Measurements from ENCODE around the gene DIPK1B.
"Not testable (repeated sequence)": the region's sequence is repeated elsewhere in the genome, so short reads cannot be mapped to it uniquely, and the experiment has no call there.

Gene DIPK1B

GRCh38 chr9:136754059-136754572, 41.7 kb downstream of the DIPK1B start:
- DNase-seq (ENCODE audit: low spot score), result no peak

- no peak for DNase-seq (ENCODE audit: low spot score)
These were observed 42.4 kb downstream of the DIPK1B start for GRCh38 chr9:136754626-136755301.

DNA sequence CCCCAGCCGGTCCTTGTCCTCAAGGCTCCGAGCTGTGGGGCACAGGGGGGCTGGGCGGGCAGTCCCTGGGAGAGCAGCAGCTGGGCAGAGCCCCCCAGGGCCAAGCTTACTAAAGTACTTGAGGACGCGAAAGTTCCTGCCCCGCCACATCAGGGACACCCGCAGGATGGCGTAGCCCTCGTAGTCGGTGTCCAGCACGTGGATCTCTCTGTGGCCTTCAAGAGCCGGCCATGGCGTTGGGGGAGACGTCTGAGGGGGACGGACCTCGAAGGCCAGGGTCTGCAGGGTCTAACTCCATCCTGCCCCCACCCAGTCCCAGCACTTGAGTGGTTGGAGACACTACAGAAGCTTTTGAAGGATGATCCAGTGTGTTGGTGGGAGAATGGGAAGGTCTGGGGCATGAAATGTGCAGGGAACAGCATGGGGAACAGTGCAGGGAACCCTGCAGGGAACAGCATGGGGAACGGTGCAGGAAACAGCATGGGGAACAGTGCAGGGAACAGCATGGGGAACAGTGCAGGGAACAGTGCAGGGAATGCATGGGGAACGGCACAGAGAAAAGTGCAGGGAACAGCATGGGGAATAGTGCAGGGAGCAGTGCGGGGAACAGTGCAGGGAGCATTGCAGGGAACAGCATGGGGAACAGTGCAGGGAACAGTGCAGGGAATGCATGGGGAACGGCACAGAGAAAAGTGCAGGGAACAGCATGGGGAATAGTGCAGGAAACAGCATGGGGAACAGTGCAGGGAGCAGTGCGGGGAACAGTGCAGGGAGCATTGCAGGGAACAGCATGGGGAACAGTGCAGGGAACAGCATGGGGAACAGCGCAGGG, 43.1 kb downstream of the DIPK1B start:
- DNase-seq (ENCODE audit: low spot score), result not testable (repeated sequence)

GRCh38 chr9:136756134-136756438, 43.7 kb downstream of the DIPK1B start:
- DNase-seq (ENCODE audit: low spot score), result no peak

- DNase-seq (ENCODE audit: low spot score), result no peak
These were observed 44.5 kb downstream of the DIPK1B start for GRCh38 chr9:136756836-136757235.

DNA sequence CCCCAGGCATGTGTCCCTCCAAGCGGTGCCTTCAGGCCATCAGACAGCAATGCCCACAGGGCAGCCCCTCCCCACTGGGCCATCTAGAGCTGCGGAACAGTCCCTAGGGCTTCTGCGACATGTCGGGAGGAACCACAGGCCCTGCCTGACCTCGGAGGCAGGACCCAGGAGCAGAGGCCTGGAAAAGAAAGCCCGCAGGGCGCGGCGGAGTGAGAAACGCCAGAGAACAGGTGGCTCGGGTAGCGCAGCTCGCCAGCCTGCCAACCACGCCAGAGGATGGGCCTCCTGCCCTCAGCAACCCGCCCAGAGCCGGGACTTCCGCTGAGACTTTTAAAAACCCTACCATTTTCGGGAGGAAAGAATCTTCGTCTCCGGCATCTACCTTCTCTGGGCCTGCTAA, 45.0 kb downstream of the DIPK1B start:
- DNase-seq (ENCODE audit: low spot score), result no peak

DNA sequence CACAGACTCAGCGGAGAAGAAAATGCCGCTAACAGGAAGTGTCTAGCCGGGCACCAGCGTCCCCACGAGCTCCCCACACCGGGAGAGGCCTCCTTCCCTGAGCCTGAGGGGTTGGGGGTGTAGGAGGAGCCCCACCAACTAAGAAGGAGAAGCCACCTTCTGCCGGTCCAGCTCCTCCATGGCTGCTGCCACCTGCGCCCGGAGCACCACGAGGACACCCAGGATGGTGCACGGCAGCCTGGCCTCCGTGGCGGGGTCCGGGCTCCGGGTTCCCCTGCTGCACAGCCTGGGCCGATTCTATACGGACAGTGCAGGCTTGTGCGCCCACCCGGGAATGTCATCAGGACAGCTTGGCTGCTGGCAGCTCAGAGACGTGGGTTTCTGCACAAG, 45.4 kb downstream of the DIPK1B start:
- no peak for DNase-seq (ENCODE audit: low spot score)

GRCh38 chr9:136759001-136759400, 46.6 kb downstream of the DIPK1B start:
- peak; percentile 8 for DNase-seq (ENCODE audit: low spot score)

DNA sequence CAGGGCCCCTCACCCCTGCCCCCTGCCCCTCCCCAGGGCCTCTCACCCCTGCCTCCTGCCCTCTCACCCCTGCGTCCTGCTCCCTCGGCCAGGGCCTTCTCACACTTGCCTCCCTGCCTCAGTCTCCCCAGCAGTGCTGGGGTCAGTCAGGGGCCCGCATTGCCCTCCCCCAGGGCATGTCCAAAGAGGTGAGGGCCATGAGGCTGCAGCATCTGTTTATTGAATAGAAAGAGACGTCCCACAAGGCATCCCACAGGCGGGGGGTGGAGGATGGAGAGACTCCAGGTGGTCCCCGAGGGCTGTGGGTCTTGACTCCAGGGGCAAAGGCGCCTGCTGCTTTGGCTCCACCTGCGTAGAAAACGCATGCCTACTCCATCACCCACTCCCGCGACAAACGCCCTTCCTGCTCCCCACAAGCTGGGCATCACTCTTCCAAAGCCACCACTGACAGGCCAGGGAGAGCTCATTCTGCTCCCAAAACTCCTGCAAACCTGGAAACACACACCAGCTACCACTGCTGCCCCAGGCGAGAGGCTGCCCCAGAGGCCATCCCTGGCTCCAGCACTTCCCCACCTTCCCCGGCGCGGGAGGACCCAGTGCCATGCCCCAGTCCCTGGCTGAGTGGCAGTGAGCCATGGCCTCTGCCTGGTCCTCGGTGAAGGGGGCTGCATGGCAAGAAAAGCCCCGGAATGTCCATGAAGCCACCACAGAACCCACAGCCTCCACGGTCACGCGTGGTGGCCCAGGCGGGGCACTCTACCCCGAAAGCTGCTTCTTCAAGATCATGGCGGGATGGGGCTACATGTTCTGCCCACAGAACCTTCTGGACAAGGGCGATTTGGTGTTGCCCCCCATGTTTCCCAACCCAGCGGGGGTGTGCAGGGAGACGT, 47.3 kb downstream of the DIPK1B start:
- DNase-seq (ENCODE audit: low spot score), result peak; percentile 12

DNA sequence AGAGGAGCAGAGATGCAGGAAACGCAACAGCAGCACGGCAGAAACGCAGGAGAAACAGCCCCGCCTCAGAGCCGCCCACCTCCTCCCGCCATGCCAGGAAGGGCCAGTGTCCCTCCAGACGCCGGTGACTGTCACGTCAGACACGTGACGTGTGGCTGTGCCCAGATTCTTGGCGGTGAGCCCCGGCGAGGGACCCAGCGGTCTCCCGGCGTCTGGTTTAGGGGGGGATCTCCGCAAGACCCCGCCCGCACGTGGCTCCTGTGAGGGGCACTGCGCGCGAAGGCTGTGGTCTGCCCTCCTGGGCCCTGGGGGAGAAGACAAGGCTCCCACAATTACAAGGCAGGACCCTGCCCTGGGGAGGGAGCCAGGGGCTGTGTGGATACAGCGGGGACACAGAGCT, 48.1 kb downstream of the DIPK1B start:
- no peak for DNase-seq (ENCODE audit: low spot score)

DNA sequence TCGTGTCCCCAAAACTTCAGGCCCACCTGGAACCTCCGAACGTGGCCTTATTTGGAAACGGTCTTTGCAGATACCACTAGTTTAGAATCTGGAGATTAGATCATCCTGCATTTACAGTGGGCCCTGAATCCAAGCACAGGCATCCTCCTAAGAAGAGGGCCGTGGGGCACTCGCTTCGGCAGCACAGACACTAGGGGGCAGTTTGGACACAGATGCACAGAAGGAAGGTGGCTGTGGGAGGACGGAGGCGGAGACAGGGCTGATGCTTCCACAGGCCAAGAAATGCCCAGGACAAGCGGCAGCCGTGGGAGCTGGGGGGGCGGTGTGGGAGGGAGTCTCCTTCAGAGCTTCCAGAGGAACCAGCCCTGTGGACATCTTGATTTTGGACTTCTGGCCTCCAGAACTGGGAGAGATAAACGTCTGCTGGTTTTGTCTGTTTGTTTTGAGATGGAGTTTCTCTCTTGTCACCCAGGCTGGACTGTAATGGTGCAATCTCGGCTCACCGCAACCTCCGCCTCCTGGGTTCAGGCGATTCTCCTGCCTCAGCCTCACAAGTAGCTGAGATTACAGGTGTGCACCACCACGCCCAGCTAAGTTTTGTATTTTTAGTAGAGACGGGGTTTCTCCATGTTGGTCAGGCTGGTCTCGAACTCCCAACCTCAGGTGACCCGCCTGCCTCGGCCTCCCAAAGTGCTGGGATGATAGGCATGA, 48.6 kb downstream of the DIPK1B start:
- DNase-seq (ENCODE audit: low spot score), result peak; percentile 79

- no peak for DNase-seq (ENCODE audit: low spot score)
These were observed 49.2 kb downstream of the DIPK1B start for GRCh38 chr9:136761545-136761981.

DNA sequence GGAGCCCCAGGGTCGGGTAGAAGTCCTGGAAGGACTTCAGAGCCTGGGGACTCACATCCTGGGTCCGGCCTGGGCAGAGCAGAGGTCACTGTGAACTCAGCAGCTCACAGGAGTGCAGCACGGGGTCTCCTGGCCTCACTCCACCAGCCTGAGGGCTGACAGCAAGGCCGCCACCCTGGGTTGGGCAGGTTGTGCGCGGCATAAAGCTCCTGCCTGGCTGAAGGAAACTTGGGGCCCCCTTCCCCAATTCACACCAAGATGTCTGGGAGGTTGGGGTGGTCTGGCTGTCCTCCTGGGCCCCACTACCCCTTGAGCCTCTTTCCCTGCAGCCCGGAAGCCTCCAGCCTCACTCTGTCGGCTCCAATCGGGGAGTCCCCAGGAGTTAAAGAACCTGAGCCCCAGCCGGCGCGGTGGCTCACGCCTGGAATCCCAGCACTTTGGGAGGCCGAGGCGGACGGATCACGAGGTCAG, 49.9 kb downstream of the DIPK1B start:
- DNase-seq (ENCODE audit: low spot score), result no peak

GRCh38 chr9:136762915-136763648, 50.7 kb downstream of the DIPK1B start:
- DNase-seq (ENCODE audit: low spot score), result peak; percentile 72

GRCh38 chr9:136763649-136764035, 51.3 kb downstream of the DIPK1B start:
- no peak for DNase-seq (ENCODE audit: low spot score)

DNA sequence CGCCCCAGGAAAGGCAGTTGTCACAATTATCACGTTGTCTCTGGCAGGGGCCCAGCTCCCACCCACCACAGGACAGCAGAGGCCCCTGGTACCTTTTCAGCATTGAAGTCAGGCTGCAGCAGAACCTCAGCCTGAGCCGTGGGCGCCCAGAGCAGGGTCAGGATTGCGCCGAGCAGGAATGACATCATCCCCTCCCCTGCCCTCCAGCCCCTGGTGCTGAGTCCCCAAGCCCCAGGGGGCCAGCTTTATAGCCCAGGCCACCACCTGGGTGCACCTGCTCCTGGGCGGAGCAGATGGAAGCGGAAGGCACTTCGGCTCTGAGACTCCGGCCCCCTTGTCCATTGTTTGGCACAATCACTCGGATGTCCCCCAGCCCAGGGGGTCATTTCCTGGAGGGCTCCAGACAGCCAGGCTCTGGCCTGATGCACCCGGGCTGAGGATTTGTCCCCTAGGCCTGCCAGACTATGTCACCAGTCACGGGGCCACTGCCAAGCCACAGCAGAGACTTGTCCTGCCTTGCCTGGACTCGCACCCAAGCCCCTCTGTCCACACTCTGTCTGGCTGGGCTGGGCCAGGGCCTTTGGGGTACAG, 52.0 kb downstream of the DIPK1B start, which contains the start of gene LCN15:
TSS of gene LCN15 (minus strand) at position 218 of the 591 bp plus-strand sequence. CDS start at position 188, 30 bp downstream.
- no peak for DNase-seq (ENCODE audit: low spot score)

DNA sequence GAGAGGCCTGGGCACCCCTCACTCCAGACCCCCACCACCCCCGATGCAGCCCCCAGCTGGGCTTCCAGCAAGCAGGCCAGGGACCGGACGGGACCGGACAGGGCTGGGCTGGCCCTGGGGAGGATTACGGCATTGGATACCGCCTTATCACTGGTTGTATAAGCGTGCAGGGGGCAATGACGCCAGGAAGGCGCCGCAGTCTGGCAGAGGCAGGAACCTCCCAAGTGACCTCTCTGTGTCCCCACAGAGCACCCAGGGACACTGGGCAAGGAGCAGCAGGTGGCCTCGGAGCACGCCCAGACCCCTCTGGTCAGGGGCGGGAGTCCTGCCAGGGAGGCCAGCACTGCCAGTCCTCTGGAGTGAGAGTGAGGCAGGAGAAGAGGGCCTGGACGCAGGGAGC, 52.7 kb downstream of the DIPK1B start:
- no peak for DNase-seq (ENCODE audit: low spot score)

DNA sequence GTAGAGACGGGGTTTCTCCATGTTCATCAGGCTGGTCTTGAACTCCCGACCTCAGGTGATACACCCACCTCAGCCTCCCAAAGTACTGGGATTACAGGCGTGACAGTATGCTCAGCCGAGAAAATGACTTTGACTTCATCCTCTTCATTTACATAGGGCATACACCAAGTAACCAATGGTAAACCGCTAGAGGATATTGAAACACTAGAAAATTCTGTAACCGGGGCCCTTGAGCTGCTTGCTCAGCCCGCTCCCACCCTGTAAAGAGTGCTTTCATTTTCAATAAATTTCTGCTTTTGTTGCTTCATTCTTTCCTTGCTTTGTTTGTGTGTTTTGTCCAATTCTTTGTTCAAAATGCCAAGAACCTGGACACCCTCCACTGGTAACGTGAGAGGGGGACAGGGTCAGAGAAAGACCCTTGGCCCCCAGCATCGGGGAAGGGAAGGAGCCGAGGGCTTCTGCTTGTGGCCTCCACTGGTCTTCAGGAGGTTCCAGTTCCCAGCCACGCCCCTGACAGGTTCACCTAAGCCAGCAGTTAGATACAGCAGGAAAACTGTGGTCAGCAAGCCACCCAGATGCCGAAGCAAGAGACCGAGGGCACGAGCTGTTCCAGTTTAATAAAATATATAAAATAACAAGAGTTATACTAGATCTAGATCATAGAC, 53.5 kb downstream of the DIPK1B start:
- DNase-seq (ENCODE audit: low spot score), result not testable (repeated sequence)

- DNase-seq (ENCODE audit: low spot score), result not testable (repeated sequence)
These were observed 54.2 kb downstream of the DIPK1B start for GRCh38 chr9:136766410-136767120.
